ENCODE data around the gene YBEY. TPM values are rescaled to one million over a fixed set of nuclear protein-coding genes. Genes with fewer than 3 reads are reported as not detected.

YBEY gene
- total and polyA plus RNA-seq, 8 donors, result 4.4 to 15.3 (median 6.8) TPM

GRCh38 chr21:46325073-46325912, 39.2 kb downstream of the YBEY start:
- Histone ChIP-seq H3K36me3 (no peaks in the 10 kb centered on the region), H3K27ac (peak overlapping the region; percentile 41 to 98 (median 65)), H3K27me3 (no peaks in the 10 kb centered on the region), H3K4me3 (peak overlapping the region; percentile 84 to 99 (median 91)), H3K9me3 (no peaks in the 10 kb centered on the region), H3K4me1 (peaks cover 5 to 10% (median 10%) of the 10 kb centered on the region in 3 donors)
- DNase-seq (peak; percentile 27 to 82 (median 58)), ATAC-seq (peak; percentile 22 to 36 (median 30)), FAIRE-seq (no peak)
- intact Hi-C loops (cut with DNase I), result no loop called here
- 9 to 12% methylated on average over 40 to 43 of the region's 43 CpGs for WGBS, 2 donors
- TF ChIP-seq, protein P1, sequence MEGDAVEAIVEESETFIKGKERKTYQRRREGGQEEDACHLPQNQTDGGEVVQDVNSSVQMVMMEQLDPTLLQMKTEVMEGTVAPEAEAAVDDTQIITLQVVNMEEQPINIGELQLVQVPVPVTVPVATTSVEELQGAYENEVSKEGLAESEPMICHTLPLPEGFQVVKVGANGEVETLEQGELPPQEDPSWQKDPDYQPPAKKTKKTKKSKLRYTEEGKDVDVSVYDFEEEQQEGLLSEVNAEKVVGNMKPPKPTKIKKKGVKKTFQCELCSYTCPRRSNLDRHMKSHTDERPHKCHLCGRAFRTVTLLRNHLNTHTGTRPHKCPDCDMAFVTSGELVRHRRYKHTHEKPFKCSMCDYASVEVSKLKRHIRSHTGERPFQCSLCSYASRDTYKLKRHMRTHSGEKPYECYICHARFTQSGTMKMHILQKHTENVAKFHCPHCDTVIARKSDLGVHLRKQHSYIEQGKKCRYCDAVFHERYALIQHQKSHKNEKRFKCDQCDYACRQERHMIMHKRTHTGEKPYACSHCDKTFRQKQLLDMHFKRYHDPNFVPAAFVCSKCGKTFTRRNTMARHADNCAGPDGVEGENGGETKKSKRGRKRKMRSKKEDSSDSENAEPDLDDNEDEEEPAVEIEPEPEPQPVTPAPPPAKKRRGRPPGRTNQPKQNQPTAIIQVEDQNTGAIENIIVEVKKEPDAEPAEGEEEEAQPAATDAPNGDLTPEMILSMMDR (IDR thresholded peaks at IDR 0.05), result no peak

DNA sequence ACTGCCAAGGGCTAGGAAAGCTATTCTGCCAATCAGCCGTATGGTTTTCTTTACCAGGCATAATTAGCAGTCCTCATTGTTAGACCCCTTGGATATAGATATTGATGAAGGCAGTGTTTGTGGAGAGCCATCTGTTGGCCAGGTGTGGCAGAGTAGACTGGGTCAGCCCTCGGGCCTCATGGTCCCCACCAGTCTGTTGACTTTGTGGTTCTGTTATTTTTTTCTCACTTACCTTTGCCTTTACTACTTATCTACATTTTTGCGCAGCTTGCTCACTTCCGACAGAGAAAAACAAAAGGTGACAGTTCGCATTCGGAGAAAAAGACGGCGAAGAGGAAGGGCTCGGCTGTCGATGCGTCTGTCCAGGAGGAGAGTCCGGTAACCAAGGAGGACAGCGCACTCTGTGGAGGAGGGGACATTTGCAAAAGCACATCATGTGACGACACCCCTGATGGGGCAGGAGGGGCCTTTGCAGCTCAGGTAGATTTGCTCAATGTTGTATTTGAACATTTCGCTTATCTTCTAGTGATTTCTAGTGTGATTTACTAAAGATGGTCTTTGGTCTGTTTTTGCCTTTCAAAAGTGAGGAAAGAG, 40.1 kb downstream of the YBEY start:
- FAIRE-seq (no peak), ATAC-seq (no peak), DNase-seq (no peak)
- Histone ChIP-seq H3K4me1 (peaks cover 5 to 10% (median 10%) of the 10 kb centered on the region in 3 donors), H3K27me3 (no peaks in the 10 kb centered on the region), H3K27ac (no peak overlapping the region), H3K4me3 (no peak overlapping the region), H3K9me3 (no peaks in the 10 kb centered on the region), H3K36me3 (no peaks in the 10 kb centered on the region)
- TF ChIP-seq, protein P1 (IDR thresholded peaks at IDR 0.05), result no peak
- 87 to 90% methylated on average over 15 of the region's 15 CpGs for WGBS, 2 donors
- intact Hi-C loops (cut with DNase I), result no loop called here

DNA sequence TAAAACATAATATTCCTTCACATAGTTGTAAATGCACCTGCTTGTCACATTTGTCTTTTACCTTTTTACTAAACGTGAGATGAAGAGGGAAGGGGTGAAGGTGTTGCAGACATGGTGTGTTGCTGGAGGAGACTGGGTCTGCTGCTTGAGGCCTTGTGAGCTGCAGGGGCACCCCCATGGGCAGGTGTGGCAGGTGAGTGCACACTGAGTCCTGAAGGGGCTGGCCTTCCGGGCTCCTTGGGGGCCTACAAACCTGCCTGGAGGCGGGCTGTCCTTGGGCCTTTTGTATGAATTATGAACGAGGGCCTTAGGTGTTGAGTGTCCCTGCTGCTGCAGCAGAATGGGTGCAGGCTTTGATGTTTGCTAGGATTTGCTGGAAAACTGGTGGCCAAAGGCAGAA, 41.6 kb downstream of the YBEY start:
- WGBS, 2 donors, result 75 to 91% methylated on average over 4 of the region's 4 CpGs
- Histone ChIP-seq H3K27ac (no peak overlapping the region), H3K36me3 (no peaks in the 10 kb centered on the region), H3K4me1 (peaks cover 4% of the 10 kb centered on the region in 3 donors), H3K27me3 (no peaks in the 10 kb centered on the region), H3K9me3 (no peaks in the 10 kb centered on the region), H3K4me3 (no peak overlapping the region)
- ATAC-seq, result no peak
- TF ChIP-seq, protein P1 (IDR thresholded peaks at IDR 0.05), result no peak
- intact Hi-C loops (cut with DNase I), result no loop called here
- no peak for DNase-seq
- FAIRE-seq, result no peak

DNA sequence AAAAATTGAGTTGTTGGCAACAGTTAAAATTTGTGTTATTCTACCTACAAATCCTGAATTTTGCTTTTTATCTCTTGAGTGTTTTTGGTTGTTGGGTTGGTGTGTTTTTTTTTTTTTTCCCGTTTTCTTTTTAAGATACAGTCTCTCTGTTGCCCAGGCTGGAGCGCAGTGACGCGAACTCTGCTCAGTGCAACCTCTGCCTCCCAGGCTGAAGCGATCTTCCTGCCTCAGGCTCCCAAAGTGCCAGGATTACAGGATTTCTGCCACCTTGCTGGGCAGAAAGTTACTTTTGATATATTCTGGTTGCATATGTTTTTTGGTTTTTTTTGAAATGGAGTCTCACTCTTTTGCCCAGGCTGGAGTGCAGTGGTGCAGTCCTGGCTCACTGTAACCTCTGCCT, 42.0 kb downstream of the YBEY start:
- TF ChIP-seq, protein P1 (IDR thresholded peaks at IDR 0.05), result no peak
- H3K27me3 ChIP-seq, result no peaks in the 10 kb centered on the region
- H3K36me3 ChIP-seq, result no peaks in the 10 kb centered on the region
- DNase-seq (no peak), ATAC-seq (no peak), FAIRE-seq (no peak)
- no peaks in the 10 kb centered on the region for H3K9me3 ChIP-seq
- 79 to 80% methylated on average over 5 of the region's 5 CpGs for WGBS, 2 donors
- intact Hi-C loops (cut with DNase I), result no loop called here
- H3K27ac ChIP-seq, result no peak overlapping the region
- H3K4me1 ChIP-seq, result no peaks in the 10 kb centered on the region
- no peak overlapping the region for H3K4me3 ChIP-seq

DNA sequence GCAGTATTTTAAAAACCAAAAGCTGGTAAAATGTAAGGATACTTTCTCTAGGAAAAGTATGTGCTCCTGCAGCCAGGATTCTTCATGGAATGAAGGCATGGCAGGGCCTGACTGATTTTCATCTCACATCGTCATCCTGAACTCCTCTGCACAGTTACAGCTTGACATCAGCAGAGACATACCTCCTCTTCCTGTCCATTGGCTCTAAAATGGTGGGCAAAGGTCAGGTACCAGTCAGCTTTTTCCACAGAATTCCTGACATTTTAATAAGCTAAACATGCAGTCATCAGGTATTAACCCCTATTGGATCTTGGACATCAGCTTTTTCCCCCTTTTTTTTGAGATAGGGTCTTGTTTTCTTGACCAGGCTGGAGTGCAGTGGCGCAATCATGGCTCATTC, 43.7 kb downstream of the YBEY start:
- DNase-seq (no peak), FAIRE-seq (no peak), ATAC-seq (no peak)
- intact Hi-C loops (cut with DNase I), result no loop called here
- Histone ChIP-seq H3K4me3 (no peak overlapping the region), H3K27me3 (no peaks in the 10 kb centered on the region), H3K27ac (no peak overlapping the region), H3K36me3 (peaks cover 0 to 1% (median 0%) of the 10 kb centered on the region in 3 donors), H3K9me3 (no peaks in the 10 kb centered on the region), H3K4me1 (no peaks in the 10 kb centered on the region)
- TF ChIP-seq, protein P1 (IDR thresholded peaks at IDR 0.05), result no peak
- WGBS, 2 donors, result 90 to 93% methylated on average over 2 of the region's 2 CpGs
